Measurements from ENCODE around the gene HCRT.
"Not testable (repeated sequence)": the region's sequence is repeated elsewhere in the genome, so short reads cannot be mapped to it uniquely, and the experiment has no call there.

The HCRT gene

GRCh38 chr17:42184713-42185620 lies at the start of gene HCRT:
Gene HCRT, minus strand, starts transcription at chr17:42185452. Its CDS starts 87 bp downstream, at chr17:42185365.
- no peak within 1 kb of the TSS for H3K4me3 ChIP-seq (ENCODE audit: low read depth, low read length)

DNA sequence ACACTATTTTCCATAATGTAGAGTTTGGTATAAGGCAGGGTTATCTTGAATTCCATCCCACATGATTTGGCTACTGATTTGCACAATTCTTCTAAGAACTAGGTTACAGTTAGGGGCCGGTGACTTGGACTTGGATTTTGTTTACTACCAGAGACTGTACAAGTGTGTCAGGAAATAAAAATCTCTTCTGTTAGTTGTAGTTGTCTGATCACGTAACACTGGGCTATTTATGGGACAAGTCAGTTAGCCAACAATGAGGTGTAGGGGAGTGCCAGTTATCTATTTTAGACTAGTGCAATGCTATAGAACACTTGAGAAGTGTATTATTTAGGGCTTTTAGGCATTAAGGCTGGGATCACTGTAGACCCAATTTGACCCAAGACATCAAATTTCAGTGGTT lies 48.7 kb upstream of the HCRT start:
- H3K4me3 ChIP-seq (ENCODE audit: low read depth, low read length) = no peak overlapping the region

- no peak overlapping the region for H3K4me3 ChIP-seq (ENCODE audit: low read depth, low read length)
Observed at GRCh38 chr17:42233156-42233555, 47.9 kb upstream of the HCRT start.

DNA sequence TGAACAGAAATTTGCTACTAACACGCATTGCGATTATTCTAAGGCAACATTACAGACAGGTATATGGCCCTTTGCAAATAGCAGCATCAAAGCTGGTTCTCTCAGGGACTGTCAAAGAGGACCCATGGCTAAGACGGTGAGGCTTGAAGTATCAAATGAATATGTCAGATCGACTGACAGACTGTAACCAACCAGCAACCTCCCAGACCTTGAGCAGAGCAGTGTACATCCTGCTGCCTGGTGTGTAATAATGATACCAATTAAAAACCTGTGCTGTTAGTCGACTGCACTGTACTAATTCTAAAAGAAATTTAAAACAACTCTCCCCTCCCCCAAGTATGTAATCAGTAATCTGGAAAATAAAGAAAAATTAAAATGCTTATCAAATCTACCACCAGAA lies 45.0 kb upstream of the HCRT start:
- no peak overlapping the region for H3K4me3 ChIP-seq (ENCODE audit: low read depth, low read length)

DNA sequence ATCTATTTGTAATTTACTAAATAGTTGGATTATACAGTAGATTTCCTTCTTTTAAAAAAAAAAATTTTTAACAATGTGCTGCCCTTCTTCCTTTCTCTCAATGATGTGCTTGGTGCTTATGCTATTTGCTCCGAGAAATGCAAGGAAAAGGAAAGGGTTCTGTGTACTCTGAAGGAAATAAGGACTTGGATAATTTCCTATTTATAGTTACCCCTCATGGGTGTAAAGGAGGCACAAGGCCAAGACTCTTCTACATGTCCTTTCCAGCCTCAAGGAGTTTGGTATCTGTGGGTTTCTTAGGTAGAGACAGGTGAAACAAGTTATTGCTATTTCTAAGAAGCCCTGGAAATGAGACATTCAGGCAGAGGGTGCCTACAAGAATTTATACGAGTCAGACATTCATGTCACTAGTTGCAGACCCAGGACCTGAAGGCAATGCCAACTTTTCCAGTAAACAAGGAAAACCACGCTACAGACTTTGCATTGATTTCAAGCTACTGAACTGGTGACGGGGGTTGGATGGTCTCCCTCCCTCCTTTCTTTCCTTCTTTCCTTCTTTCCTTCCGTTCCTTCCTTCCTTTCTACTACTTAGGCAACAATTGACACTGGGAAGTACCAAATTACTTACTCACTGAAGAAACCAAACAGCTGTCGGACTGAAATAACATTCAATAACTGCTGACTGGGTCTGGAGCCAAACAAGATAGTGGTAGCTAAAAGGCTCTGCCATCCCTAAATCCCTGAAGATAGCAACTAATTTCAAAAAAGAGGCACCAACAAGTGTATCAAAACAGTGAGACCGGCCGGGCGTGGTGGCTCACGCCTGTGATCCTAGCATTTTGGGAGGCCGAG lies 42.8 kb upstream of the HCRT start:
- no peak overlapping the region for H3K4me3 ChIP-seq (ENCODE audit: low read depth, low read length)

DNA sequence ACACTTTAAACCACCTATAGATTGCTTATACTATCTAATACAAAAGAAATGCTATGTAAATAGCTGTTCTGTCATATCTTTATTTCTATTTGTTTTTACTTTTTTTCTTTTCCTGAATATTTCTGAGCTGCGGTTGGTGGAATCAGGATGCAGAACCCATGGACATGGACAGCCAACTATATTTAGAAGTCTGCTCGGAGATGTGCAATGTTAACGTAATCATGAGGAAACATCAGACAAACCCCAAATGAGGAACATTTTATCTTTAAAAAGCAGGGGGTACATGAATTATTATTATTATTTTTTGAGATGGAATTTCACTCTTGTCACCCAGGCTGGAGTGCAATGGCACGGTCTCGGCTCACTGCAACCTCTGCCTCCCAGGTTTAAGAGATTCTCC lies 40.4 kb upstream of the HCRT start:
- H3K4me3 ChIP-seq (ENCODE audit: low read depth, low read length) = no peak overlapping the region

DNA sequence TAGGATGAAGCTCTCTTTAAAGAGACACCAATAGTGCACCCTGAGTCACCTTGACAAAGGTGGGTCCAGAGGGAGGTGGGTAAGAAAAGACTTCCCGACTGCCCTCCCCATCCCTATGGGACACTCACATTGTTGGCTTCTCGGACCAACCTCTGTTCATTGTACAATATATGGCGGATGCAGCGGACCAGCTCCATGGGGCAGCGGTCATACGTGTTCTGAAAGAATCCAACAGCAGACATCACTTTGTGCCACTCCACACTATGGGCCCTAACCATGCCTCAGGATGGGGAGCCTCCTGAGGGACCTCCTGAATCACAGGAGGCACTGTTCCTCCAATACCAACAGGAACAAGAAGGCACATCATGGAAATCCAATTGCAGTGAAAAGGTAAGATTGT lies 39.4 kb upstream of the HCRT start:
- H3K4me3 ChIP-seq (ENCODE audit: low read depth, low read length) = no peak overlapping the region

DNA sequence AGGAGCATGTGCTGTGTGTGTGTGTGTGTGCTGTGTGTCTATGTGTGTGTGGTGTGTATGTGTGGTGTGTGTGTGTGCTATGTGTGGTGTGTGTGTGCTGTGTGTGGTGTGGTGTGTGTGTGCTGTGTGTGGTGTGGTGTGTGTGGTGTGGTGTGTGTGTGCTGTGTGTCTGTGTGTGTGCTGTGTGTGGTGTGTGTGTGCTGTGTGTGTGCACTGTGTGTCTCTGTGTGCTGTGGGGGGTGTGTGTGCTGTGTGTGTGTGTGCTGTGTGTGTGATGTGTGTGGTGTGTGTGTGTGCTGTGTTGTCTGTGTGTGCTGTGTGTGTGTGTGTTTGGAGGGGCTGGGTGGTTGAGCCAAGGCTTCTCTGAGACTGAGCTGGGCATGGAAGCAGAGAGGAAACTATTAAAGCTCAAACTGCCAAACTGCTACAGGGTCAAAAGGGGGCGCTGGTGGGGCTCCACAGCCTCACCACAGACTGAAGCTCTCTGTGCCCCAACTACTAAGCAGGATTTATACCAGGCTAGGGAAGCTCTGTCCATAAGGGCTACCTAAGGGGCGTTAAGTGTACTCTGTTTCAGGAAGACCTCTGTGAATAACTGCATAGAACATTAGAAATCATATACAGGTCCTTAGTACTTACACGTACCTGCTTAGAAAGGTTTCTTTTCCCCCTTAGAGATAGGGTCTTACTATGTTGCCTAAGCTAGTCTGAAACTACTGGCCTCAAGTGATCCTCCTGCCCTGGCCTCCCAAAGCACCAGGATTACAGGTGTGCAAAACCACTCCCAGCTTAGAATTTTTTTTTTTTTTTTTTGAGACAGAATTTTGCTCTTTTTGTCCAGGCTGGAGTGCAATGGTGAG lies 36.9 kb upstream of the HCRT start:
- H3K4me3 ChIP-seq (ENCODE audit: low read depth, low read length) = no peak overlapping the region

DNA sequence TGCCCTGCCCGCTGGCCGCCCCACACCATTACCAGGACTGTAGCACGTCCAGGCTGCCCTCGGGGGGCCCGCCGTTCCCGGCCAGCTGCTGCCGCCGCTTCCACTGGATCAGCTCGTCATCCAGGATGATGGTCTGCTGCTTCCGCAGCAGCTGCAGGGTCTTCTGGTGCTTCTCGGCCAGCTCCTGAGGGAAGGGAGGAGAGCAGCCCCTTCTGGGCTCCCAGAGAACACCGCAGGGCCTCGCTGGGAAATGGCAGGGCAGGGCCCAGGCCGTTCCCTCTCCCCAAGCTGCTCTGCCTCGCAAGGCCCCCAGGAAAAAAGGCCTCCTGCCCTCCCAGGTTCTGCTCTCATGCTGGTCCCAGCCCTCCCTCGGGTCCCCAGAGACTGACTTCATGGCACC lies 34.0 kb upstream of the HCRT start:
- not testable (repeated sequence) for H3K4me3 ChIP-seq (ENCODE audit: low read depth, low read length)

DNA sequence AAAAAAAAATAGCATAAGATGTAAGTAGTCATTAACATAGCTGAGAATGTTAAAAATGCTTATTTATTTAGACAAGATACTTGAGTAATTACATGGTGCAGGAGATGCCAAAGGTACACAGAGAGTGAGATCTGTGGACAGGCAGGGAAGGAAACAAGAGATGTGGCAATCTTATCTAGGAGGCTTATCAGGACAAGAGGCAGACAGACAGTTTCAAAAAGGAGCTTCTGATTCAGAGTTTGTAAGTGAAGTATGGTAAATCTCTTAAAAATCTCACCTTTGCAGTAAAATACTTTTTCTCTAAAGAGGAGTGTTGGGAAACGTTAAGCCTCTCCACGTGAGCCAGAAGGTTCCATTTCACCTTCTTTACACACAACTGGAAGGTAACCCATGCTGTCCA lies 28.9 kb upstream of the HCRT start:
- no peak overlapping the region for H3K4me3 ChIP-seq (ENCODE audit: low read depth, low read length)

DNA sequence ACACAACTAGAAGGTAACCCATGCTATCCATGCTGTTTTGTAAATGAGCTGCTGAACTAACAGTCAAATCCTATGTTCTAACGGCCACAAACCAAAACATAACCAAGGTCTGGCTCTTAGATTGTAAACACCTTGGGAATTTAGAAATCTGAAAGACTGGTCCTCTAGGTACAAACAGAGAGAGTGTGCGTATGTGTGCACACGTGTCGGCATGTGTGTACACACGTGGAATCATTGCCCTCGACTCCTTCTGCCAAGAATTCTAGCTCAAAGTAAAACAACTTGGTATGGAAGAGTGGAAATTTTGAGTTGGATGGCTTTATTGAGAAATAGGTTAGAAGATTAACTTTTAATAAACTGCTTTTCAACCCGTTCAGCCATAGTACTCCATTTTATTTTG lies 27.1 kb upstream of the HCRT start:
- no peak overlapping the region for H3K4me3 ChIP-seq (ENCODE audit: low read depth, low read length)

GRCh38 chr17:42211921-42212341 lies 26.7 kb upstream of the HCRT start:
- not testable (repeated sequence) for H3K4me3 ChIP-seq (ENCODE audit: low read depth, low read length)

DNA sequence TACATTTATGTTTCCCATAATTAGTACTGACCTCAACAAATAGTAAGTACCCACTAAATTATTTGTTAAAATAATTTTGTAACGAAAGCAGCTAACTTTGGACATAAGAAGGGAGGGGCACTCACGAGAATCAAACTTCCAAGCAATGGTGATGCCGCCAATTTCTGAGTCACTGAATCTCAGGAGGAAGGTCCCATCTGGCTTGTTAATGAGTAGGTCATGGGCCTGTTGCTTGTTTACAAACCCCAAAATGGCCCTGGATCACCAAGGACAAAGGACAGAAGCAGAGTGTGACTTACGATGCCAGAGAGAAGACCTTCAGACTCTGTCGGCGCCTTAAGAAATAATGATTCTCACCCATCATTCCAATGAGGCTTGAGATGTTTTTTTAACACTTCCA lies 24.8 kb upstream of the HCRT start:
- H3K4me3 ChIP-seq (ENCODE audit: low read depth, low read length) = no peak overlapping the region

DNA sequence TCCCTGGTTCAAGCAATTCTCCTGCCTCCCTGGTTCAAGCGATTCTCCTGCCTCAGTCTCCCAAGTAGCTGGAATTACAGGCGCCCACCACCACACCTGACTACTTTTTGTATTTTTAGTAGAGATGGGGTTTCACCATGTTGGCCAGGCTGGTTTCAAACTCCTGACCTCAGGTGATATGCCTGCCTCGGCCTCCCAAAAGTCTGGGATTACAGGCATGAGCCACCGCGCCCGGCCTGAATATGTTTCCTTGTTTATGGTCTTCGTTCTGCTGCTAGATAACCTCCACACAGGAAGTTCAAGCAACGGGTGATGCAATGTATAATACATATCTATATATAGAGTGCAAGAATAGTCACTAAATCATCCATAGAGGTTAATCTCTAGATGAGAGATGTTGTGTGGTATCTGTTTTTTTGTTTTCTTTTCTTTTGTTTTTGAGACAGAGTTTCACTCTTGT lies 20.9 kb upstream of the HCRT start:
- H3K4me3 ChIP-seq (ENCODE audit: low read depth, low read length) = not testable (repeated sequence)

GRCh38 chr17:42203354-42203753 lies 18.1 kb upstream of the HCRT start:
- no peak overlapping the region for H3K4me3 ChIP-seq (ENCODE audit: low read depth, low read length)

DNA sequence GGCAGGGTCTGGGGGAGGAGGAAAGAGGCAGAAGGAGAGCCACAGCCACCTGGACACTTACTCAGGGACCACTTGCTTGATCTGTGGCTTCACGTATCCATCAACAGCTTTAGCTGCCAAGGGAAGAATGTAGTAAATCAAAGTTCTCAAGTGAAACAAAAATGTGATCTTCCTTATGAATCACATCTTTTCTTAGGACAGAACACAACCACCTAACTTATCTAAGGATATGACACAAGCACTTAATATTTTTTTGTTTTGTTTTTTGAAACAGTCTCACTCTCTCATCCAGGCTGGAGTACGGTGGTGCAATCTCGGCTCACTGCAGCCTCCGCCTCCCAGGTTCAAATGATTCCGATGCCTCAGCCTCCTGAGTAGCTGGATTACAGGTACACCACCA lies 17.4 kb upstream of the HCRT start:
- no peak overlapping the region for H3K4me3 ChIP-seq (ENCODE audit: low read depth, low read length)

DNA sequence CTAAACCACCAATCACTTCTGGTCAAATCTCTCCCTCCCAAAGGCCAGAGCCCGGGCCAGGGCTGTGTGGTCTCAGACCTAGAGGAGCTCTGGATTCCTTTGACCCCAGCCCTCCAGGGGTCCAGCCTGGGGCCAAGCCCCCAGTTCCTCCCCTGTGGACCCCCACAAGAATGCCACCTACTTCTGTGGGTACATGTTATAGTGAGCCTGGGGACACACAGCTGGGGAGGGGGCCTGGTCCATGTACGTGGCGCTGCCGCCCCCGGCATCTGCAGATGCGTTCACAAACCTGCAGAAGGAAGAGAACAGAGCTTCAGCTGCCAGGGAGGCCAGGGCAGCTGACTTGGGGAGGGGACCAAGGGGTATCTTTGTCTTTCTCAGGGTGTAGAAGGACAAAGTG lies 16.9 kb upstream of the HCRT start:
- no peak overlapping the region for H3K4me3 ChIP-seq (ENCODE audit: low read depth, low read length)

DNA sequence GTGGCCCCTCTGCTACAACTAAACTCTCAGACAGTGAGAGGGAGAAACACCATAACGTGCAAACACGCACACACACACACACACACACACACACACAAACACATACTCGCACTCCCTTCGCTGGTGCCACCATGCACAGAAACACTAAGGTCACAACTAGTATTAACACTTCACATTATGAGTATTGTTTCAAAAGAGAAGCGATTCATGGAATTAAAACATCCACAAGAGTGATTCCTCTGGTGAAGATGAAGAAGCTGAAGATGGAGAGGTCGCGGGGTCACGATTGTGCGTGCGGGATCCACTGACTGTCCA lies 16.2 kb upstream of the HCRT start:
- H3K4me3 ChIP-seq (ENCODE audit: low read depth, low read length) = no peak overlapping the region

DNA sequence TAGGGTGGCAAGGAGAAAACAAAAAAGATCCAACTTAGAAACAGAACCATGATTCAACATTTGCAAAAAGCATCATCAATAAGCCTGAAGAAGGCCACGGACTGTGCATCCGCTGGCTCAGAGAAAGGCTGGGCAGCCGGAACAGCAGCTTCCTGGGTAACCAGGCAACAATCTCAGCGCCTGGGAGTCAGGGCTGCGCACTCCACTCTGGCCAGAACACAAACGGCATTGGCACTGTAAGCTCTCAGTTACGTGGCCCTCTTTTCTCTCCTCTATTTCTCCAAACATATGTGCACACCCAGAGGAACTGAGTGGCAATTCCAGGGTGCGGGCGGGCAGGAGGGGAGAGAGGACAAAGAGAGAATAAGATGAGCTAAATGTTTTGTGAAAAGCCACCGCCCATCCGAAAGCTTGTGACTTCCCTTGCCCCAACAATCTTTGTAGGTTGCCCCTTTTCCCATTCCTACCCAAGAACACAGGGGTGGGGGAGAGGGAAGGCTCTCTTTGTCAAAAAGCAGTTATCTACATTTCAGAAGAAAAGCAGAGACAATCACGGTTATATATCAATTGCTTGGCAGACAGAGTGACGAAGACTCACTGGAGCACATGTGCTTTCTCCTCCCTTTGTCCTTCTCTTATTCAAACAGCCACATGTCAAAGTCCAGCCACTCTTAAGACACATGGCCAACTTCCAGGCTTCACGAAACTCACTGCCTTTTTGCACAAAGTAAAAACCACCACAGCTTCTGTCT lies 15.6 kb upstream of the HCRT start:
- H3K4me3 ChIP-seq (ENCODE audit: low read depth, low read length) = no peak overlapping the region

DNA sequence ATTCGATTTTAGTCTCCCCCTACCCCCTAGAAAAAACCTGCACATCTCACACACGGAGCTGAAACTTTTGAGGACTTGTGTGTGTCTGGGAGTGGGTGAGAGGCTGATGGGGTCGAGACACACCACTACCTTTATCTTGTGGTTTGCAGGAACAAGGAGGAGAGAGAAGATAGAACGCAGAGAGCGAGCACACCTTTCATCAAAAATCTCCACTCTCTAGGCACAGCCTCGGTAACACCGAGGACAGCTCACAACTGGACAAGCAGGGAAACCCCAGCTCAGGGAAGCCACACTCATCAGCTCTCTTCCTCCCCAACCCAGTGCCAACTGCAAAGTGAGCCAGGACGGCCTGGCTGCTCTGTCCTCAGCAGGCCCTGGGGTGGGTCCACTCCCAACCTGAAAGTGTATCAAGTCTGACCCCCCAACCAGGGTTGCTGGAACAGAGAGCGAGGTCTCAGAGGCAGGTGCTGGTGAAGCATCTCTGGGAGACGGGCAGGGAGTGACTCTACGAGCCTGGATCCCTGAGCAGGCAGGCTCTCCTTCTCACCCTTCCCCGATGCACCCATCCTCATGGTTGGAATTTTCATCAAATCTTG lies 14.3 kb upstream of the HCRT start:
- H3K4me3 ChIP-seq (ENCODE audit: low read depth, low read length) = no peak overlapping the region

Data from iPS-11a (cell line).